K562 (cell line): ENCODE measurements around the gene PLA2G3.

Source experiments
- E4F1 ChIP-seq: fragments of 250-450 bp; sonication (Bioruptor Pico); IDR thresholded peaks from 2 replicates; pipeline ENCODE4 v1.5.0; 2021; ENCODE audit warnings: mild to moderate bottlenecking, borderline replicate concordance
- ETV1 ChIP-seq: fragments of 450-650 bp; conservative IDR thresholded peaks from 2 replicates; pipeline ENCODE4 v1.6.1; 2016; ENCODE audit warnings: missing genetic modification characterization, control low read depth, low read depth, missing compliant biosample characterization
- EZH2 ChIP-seq: IDR thresholded peaks from 2 replicates; pipeline ENCODE4 v1.6.1; 2012; ENCODE audit warnings: low read depth, mild to moderate bottlenecking, inconsistent platforms, low read length, borderline replicate concordance
- FOXK2 ChIP-seq, 2 experiments: fragments of 450-650 bp; IDR thresholded peaks in 1 of 2; conservative IDR thresholded peaks in 1 of 2; 2 replicates each; pipeline ENCODE4 v1.6.1; 2016; ENCODE audit warnings: low read depth in 2 of 2, mild to moderate bottlenecking in 1 of 2
- GTF2F1 ChIP-seq: IDR thresholded peaks from 2 replicates; pipeline ENCODE4 v1.6.1; 2011; ENCODE audit warnings: low read depth, low read length, improper control_type of control experiment
- MTA1 ChIP-seq: fragments of 450-650 bp; IDR thresholded peaks from 2 replicates; pipeline ENCODE4 v1.6.1; 2017; ENCODE audit warnings: borderline replicate concordance
- NFRKB ChIP-seq: fragments of 450-650 bp; IDR thresholded peaks from 2 replicates; pipeline ENCODE4 v1.6.1; 2016; ENCODE audit warnings: low read depth
- POLR2A ChIP-seq: fragments of 450-650 bp; conservative IDR thresholded peaks from 2 replicates; pipeline ENCODE4 v1.6.1; 2016
- RAD21 ChIP-seq, 2 experiments: fragments of 250-450 bp in 1 of 2; fragments of 450-650 bp in 1 of 2; sonication (Bioruptor Pico) in 1 of 2; formaldehyde crosslinking in 1 of 2; IDR thresholded peaks in 1 of 2; conservative IDR thresholded peaks in 1 of 2; 2 replicates each; pipeline versions ENCODE4 v1.4.0 to v1.8.0; 2020 to 2022; ENCODE audit warnings: mild to moderate bottlenecking in 2 of 2, moderate library complexity in 1 of 2
- ZNF436 ChIP-seq: fragments of 250-450, 450-650 bp; sonication (Bioruptor Pico); formaldehyde crosslinking; IDR thresholded peaks from 2 replicates; pipeline ENCODE4 v1.7.0; 2020; ENCODE audit warnings: mild to moderate bottlenecking
- TF ChIP-seq, protein P1 (sequence below): sonication (generic); formaldehyde crosslinking; IDR thresholded peaks from 2 replicates; pipeline ENCODE4 v1.8.1; 2022; ENCODE audit warnings: missing genetic modification reagents

DNA sequence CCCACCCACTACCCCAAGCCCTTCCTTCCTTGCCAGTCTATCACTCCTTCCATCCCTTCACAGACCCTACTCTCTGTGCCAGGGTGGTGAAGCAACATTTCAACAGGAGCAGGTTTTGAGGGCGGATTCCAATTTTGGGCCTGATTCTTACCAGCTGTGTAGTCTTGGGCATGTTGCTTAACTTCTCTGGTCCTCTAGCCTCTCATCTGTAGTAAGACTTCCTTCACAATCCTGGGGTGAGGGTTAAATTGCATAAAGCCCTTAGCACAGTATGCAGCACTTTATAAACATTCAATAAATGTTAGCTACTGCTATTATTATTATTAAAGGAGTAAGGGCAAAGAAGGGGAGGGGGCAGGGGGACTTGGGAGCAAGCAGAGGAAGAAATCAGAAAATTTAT is 14.7 kb upstream of the PLA2G3 start:
- TF ChIP-seq POLR2A (no peak), ZNF436 (CRISPR knock-in tag) (no peak), NFRKB (no peak), MTA1 (no peak), ETV1 (tag) (no peak), GTF2F1 (no peak), RAD21 (CRISPR knock-in tag; conservative IDR thresholded peaks at IDR 0.05 in 1 of 2, IDR thresholded peaks at IDR 0.05 in 1 of 2) (no peak), FOXK2 (conservative IDR thresholded peaks at IDR 0.05 in 1 of 2, IDR thresholded peaks at IDR 0.05 in 1 of 2; ENCODE audit: low read depth in 2 of 2) (no peak), EZH2 (no peak), E4F1 (no peak)
- TF ChIP-seq, protein P1, sequence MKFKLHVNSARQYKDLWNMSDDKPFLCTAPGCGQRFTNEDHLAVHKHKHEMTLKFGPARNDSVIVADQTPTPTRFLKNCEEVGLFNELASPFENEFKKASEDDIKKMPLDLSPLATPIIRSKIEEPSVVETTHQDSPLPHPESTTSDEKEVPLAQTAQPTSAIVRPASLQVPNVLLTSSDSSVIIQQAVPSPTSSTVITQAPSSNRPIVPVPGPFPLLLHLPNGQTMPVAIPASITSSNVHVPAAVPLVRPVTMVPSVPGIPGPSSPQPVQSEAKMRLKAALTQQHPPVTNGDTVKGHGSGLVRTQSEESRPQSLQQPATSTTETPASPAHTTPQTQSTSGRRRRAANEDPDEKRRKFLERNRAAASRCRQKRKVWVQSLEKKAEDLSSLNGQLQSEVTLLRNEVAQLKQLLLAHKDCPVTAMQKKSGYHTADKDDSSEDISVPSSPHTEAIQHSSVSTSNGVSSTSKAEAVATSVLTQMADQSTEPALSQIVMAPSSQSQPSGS (CRISPR knock-in tag) = no peak
